ENCODE measurements around the gene FFAR3. TPM values are rescaled to one million over a fixed set of nuclear protein-coding genes. Genes with fewer than 3 reads are reported as not detected.

Gene FFAR3
- total and polyA plus RNA-seq, 2 of the 13 experiments (the other 11 are each of a cell fraction or from before 2014, with no cell fraction given): not detected

DNA sequence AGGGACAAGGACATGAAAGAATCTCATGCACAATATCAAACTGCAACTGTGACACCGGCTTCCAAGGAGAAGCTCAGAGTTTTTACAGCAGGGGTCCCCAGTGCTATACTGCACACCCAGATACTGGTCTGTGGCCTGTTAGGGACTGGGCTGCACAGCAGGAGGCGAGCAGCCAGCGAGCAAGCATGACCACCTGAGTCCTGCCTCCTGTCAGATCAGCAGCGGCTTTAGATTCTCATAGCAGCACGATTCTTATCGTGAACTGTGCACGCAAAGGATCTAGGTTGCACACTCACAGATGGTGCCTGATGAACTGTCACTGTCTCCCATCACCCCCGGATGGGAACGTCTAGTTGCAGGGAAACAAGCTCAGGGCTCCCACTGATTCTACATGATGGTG lies 42.4 kb upstream of the FFAR3 start (continued):
- TF ChIP-seq, protein P1, sequence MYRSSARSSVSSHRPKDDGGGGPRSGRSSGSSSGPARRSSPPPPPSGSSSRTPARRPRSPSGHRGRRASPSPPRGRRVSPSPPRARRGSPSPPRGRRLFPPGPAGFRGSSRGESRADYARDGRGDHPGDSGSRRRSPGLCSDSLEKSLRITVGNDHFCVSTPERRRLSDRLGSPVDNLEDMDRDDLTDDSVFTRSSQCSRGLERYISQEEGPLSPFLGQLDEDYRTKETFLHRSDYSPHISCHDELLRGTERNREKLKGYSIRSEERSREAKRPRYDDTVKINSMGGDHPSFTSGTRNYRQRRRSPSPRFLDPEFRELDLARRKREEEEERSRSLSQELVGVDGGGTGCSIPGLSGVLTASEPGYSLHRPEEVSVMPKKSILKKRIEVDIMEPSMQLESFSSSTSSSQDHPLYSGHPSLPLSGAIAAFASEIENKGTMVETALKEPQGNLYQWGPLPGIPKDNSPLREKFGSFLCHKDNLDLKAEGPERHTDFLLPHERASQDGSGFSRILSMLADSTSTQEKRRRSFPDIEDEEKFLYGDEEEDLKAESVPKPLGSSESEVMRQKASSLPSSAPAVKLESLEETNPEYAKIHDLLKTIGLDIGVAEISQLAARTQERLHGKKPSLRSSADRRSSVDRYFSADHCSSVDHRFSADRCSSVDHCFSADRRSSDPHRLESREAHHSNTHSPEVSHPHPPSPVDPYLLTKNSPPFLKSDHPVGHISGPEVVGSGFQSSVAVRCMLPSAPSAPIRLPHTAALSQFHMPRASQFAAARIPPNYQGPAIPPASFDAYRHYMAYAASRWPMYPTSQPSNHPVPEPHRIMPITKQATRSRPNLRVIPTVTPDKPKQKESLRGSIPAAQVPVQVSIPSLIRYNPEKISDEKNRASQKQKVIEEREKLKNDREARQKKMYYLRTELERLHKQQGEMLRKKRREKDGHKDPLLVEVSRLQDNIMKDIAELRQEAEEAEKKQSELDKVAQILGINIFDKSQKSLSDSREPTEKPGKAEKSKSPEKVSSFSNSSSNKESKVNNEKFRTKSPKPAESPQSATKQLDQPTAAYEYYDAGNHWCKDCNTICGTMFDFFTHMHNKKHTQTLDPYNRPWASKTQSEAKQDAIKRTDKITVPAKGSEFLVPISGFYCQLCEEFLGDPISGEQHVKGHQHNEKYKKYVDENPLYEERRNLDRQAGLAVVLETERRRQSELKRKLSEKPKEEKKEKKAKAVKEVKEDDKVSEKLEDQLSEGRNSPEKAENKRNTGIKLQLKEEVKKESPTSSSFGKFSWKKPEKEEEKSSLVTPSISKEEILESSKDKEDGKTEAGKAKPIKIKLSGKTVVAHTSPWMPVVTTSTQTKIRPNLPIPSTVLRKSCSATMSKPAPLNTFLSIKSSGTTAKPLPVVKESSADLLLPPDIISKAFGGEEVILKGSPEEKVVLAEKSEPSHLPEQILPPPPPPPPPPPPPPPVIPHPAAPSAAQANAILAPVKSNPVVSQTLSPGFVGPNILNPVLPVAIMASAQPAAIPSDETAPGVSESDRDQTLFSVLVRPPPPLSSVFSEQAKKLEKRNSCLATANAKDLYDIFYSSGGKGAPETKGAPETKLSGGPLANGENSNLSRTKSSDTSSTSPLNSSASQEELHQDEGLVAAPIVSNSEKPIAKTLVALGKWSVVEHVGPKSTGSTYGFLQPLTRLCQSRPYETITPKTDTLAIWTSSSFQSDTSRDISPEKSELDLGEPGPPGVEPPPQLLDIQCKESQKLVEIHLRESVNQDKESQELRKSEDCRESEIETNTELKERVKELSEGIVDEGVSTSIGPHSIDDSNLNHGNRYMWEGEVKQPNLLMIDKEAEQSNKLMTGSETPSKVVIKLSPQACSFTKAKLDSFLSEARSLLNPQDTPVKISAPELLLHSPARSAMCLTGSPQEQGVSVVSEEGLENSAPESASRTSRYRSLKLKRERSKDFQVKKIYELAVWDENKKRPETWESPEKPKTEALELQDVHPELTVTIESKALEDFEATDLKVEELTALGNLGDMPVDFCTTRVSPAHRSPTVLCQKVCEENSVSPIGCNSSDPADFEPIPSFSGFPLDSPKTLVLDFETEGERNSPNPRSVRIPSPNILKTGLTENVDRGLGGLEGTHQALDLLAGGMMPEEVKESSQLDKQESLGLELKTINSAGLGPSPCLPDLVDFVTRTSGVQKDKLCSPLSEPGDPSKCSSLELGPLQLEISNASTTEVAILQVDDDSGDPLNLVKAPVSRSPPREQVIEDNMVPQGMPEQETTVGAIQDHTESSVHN (CRISPR knock-in tag; IDR thresholded peaks at IDR 0.05): no peak
- peak; percentile 30; the same call in 1 of the 2 replicates for TF ChIP-seq ZSCAN31 (CRISPR knock-in tag; IDR thresholded peaks at IDR 0.05; ENCODE audit: low read depth)
- no peak for TF ChIP-seq SRSF9 (IDR thresholded peaks at IDR 0.05; ENCODE audit: borderline replicate concordance, insufficient read depth, low read depth, low read length, poor library complexity, severe bottlenecking)
- no peak for TF ChIP-seq SP5 (CRISPR knock-in tag; IDR thresholded peaks at IDR 0.05; ENCODE audit: borderline replicate concordance, low read depth)
- no peak for TF ChIP-seq ZNF121 (CRISPR knock-in tag; IDR thresholded peaks at IDR 0.05)
- no peak for TF ChIP-seq NAIF1 (CRISPR knock-in tag; IDR thresholded peaks at IDR 0.05; ENCODE audit: borderline replicate concordance)
- TF ChIP-seq TCF12 (IDR thresholded peaks at IDR 0.05): no peak
- TF ChIP-seq TCF12 (CRISPR knock-in tag; IDR thresholded peaks at IDR 0.05): no peak
- TF ChIP-seq, protein P2, sequence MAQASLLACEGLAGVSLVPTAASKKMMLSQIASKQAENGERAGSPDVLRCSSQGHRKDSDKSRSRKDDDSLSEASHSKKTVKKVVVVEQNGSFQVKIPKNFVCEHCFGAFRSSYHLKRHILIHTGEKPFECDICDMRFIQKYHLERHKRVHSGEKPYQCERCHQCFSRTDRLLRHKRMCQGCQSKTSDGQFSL (CRISPR knock-in tag; IDR thresholded peaks at IDR 0.05): no peak
- TF ChIP-seq KLF16 (CRISPR knock-in tag; IDR thresholded peaks at IDR 0.05): no peak
- no peak for TF ChIP-seq KDM5B (CRISPR knock-in tag; IDR thresholded peaks at IDR 0.05; ENCODE audit: borderline replicate concordance)
- TF ChIP-seq, protein P3, sequence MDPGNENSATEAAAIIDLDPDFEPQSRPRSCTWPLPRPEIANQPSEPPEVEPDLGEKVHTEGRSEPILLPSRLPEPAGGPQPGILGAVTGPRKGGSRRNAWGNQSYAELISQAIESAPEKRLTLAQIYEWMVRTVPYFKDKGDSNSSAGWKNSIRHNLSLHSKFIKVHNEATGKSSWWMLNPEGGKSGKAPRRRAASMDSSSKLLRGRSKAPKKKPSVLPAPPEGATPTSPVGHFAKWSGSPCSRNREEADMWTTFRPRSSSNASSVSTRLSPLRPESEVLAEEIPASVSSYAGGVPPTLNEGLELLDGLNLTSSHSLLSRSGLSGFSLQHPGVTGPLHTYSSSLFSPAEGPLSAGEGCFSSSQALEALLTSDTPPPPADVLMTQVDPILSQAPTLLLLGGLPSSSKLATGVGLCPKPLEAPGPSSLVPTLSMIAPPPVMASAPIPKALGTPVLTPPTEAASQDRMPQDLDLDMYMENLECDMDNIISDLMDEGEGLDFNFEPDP (CRISPR knock-in tag; conservative IDR thresholded peaks at IDR 0.05): no peak
- TF ChIP-seq, protein P4, sequence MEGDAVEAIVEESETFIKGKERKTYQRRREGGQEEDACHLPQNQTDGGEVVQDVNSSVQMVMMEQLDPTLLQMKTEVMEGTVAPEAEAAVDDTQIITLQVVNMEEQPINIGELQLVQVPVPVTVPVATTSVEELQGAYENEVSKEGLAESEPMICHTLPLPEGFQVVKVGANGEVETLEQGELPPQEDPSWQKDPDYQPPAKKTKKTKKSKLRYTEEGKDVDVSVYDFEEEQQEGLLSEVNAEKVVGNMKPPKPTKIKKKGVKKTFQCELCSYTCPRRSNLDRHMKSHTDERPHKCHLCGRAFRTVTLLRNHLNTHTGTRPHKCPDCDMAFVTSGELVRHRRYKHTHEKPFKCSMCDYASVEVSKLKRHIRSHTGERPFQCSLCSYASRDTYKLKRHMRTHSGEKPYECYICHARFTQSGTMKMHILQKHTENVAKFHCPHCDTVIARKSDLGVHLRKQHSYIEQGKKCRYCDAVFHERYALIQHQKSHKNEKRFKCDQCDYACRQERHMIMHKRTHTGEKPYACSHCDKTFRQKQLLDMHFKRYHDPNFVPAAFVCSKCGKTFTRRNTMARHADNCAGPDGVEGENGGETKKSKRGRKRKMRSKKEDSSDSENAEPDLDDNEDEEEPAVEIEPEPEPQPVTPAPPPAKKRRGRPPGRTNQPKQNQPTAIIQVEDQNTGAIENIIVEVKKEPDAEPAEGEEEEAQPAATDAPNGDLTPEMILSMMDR (CRISPR knock-in tag; IDR thresholded peaks at IDR 0.05): peak; percentile 61
- TF ChIP-seq, protein P5, sequence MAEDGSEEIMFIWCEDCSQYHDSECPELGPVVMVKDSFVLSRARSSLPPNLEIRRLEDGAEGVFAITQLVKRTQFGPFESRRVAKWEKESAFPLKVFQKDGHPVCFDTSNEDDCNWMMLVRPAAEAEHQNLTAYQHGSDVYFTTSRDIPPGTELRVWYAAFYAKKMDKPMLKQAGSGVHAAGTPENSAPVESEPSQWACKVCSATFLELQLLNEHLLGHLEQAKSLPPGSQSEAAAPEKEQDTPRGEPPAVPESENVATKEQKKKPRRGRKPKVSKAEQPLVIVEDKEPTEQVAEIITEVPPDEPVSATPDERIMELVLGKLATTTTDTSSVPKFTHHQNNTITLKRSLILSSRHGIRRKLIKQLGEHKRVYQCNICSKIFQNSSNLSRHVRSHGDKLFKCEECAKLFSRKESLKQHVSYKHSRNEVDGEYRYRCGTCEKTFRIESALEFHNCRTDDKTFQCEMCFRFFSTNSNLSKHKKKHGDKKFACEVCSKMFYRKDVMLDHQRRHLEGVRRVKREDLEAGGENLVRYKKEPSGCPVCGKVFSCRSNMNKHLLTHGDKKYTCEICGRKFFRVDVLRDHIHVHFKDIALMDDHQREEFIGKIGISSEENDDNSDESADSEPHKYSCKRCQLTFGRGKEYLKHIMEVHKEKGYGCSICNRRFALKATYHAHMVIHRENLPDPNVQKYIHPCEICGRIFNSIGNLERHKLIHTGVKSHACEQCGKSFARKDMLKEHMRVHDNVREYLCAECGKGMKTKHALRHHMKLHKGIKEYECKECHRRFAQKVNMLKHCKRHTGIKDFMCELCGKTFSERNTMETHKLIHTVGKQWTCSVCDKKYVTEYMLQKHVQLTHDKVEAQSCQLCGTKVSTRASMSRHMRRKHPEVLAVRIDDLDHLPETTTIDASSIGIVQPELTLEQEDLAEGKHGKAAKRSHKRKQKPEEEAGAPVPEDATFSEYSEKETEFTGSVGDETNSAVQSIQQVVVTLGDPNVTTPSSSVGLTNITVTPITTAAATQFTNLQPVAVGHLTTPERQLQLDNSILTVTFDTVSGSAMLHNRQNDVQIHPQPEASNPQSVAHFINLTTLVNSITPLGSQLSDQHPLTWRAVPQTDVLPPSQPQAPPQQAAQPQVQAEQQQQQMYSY (CRISPR knock-in tag; IDR thresholded peaks at IDR 0.05): no peak
